GM21423 (cell line): ENCODE results near the gene RDX.
"Not testable (repeated sequence)": the region's sequence is repeated elsewhere in the genome, so short reads cannot be mapped to it uniquely, and the experiment has no call there.

Experiments
- ATAC-seq: cut with Tn5 transposase; IDR thresholded peaks from one replicate; pipeline ENCODE4 v1.9.1; 2021; ENCODE audit warnings: mild to moderate bottlenecking, moderate library complexity; ENCODE audit not compliant: unreplicated experiment

The RDX gene

DNA sequence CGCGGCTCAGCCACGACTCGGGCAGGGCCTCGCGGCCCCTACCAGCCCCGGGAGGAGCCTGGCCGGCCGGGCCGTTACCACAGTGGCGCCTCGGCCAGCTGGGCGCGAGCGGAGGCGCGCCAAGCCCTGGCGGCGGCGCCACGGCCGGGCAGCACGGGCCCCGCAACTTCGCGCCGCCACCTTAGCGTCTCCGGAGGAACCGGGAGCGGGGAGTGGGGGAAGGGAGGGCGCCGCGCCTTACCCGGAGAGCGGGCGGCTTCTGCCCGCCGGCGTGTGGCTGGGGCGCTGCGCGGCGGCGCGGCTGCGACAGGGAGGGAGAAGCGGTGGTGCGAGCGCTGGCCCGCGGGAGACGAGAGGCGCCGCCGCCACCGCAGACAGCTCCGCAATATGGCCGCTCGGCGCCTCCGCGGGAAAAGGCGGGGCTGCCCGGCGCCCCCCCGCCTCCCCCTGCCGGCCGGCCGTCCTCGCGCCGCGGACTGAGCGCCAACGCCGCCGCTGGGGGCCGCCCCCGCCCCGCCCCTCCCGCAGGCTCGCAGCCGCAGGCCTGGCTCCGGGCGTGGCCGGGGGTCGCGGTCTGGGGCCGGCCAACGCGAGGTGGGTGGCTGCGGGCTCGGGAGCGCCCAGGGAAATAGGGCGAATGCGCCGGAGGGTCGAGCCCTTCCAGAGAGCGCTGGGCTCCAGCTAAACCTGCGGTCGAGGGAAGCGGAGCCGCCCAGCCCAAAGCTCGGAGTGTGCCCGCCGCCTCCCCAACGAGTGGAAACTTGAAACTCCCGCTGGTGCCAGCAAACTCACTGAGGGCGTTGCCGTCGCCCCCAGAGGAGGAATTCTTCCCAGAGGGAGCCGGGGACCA is at the start of gene RDX:
Gene RDX, minus strand, starts transcription at position 389 of the 850 bp plus-strand sequence. CDS start 16,922 bp downstream, outside the sequence.
- peak; percentile 75 for ATAC-seq

DNA sequence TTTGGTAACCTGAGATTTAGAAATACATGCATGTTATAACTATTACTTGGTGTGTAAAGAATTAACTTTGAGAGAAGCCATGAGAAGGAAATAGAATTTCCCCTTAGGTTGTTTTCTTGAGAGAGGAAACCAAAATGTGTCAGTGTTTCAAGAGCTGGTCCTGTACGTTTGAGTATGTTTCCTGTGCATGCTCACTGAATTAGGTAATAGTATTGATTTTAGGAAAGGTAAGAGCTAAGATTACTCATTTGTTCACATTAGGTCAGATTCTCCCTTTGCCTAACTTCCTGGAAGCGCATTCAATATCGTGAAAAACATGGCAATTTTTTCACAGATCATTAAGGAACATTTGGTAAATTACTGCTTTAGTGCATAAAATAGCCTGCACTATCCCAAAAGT is 49.3 kb upstream of the RDX start:
- ATAC-seq: peak; percentile 32

DNA sequence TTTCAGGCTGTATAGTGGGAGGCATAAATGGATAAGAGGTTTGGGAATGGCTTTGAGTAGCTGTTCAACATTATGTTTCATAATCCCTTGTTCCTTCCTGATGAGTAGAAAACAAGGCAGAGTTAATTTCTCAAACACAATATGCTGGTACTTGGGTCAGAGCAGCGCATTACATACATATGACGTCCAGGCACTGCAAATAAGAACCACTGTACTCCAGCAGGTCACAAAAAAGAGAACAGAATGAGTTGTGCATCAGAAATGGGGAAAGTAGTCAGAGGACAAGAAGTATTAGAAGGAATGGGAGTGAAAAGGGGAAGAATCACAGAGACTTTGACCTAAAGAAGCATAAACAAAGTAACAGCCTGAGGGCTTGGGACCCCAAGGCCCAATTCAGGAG is 44.0 kb upstream of the RDX start:
- ATAC-seq: no peak

DNA sequence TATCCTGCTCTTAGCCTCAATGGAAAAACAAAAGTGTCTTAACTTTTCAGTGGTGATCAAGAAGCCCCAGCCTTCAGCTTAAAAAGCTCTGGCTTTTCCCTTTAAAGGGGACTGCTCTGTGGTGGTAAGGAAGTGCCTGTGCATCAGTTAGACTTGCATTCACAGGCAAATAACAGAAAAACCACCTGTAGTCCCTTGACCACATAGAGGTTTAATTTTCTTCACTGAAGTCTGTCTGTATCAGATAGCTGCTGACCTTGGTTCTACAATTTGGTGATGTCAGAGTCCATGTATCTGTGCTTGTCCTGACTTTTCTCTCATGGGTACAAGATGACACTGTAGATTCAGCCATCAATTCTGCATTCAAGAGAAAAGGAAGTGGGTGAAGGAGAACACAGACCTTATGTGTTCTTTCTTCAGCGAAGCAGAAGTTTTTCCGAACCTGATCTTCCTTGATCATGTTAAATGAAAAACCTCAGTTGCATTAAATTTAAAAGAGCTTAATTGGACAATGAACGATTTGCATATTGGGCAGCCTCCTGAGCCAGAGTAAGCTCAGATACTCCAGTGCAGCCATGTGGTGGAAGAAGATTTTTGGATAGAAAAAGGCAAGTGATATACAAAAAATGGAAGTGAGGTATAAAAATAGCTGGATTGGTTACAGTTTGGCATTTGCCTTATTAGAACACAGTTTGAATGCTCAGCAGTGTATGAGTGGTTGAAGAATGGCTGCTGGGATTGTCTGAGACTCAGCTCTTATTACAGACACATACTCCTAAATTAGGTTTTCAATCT is 43.2 kb upstream of the RDX start:
- peak; percentile 54 for ATAC-seq

DNA sequence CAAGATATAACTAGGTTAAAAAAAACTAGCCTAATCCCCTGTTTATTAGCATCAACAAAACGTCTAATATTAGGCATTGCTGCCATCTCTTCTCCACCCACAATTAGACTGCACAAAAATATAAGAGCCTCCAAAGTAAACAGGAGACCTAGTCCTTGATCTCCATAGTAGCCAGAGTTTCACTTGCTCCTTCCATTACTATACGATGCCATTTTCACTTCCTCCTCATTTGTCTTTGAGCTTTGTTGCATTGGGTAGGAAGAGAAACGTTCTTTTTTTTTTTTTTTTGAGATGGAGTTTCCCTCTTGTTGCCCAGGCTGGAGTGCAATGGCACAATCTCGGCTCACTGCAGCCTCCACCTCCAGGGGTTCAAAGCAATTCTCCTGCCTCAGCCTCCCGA is 42.3 kb upstream of the RDX start:
- peak; percentile 41 for ATAC-seq

DNA sequence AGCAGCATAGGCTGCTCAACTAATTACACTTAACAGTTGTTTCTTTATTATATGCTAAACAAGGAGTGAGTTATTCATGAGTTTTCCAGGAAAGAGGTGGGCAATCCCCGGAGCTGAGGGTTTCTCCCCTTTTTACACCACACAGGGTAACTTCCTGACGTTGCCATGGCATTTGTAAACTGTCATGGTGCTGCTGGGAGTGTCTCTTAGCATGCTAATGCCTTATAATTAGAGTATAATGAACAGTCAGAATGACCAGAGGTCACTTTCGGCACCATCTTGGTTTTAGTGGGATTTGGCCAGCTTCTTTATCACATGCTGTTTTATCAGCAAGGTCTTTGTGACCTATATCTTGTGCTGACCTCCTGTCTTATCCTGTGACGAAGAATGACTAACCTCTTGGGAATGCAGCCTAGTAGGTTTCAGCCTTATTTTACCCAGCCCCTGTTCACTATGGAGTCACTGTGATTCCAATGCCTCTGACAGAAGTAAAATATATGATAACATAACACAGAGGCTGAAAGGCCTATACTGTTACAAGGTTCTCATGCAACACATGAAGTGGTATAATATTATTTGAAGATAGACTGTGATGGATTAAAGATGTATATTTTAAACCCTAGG is 41.3 kb upstream of the RDX start:
- no peak for ATAC-seq

DNA sequence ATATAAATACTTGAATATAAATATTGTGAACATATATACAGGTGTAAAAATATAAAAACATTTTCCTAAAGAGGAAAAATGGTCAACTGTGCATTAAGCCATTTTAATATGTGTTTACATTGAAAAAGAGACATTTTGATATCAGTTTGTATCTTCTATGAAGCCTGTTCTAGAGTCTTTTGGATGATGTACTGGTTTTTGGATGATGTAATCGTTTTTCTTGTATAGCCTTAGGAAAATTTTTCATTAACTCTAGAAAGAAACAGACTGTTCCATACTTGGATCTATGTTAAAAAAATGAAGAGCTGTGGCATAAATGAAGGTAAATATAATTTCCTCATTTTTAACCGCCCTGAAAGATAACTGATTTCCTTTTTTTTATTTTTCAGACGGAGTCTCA is 39.6 kb upstream of the RDX start:
- no peak for ATAC-seq

DNA sequence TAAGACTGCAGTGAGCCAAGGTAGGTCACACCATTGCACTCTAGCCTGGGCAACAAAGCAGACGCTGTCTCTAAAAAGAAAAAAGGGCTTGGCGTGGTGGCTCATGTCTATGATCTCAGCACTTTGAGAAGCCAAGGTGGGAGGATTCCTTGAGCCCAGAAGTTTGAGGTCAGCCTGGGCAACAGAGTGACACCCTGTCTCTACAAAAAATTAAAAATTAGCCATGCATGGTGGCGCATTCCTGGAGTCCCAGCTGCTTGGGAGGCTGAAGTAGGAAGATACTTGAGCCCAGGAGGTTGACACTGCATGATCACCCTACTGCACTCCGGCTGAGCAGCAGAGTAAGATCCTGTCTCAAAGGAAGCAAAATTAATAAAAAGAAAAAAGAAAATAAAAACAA is 38.9 kb upstream of the RDX start:
- no peak for ATAC-seq

DNA sequence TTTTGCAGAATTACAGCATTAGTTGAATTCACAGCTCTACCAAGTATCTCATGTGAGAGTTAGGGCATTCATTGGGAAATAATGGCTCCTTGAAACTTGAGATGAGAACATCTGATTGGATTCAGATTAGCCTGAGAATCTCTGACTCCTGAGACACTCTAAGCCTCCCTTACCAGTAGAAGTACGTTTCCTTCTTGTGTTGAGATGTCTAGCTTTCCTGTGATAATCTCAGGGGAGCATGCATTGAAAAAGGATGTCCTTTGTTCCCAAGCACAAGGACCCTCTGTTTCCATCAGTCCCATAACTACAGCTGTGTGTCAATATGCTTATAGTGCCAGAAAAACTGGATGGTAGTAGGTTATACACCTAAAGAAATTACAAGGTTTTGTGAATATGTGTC is 35.2 kb upstream of the RDX start:
- no peak for ATAC-seq

DNA sequence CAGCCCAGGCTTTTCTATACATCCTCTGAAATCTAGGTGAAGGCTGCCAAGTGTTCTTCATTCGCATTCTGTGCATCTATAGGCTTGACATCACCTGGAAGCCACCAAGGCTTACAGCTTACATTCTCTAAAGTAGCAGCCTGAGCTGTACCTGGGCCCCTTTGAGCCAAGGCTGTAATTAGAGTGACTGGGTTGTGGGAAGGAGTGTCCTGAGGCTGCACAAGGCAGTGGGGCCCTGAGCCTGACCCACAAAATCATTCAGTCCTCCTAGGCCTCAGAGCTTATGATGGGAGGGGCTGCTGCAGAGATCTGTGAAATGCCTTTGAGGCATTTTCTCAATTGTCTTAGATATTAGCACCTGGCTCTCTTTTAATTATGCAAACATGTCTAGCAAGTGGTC is 33.0 kb upstream of the RDX start:
- no peak for ATAC-seq

DNA sequence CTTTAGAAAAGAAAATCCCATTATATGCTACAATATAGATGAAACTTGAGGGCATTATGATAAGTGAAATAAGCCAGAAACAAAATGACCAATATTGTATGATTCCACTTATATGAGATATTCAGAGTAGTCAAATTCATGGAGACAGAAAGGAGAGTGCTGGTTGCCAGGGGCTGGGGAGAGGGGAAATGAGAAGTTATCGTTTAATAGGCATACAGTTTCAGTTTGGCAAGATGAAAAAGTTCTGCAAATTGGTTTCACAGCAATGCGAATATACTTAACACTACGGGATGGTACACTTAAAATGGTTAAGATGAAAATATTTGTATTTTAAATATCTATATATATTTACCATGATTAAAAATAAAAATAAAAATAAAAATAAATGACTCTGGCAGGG is 31.1 kb upstream of the RDX start:
- peak; percentile 48 for ATAC-seq

DNA sequence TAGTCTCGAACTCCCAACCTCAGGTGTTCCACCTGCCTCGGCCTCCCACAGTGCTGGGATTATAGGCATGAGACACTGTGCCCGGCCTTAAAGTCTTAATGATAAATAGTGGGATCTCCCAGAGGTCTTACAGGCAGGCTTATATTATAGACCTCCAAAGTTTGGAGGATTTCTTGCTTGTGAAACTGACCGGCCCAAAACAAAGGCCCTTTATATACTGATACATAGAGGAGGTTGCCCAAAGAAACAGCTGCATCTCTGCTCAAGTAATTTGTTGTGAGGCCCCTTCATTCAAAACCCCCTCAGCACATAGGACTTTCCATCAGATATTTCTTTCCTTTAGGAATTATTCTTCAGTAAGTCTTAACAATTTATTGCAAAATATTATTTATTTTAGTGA is 27.4 kb upstream of the RDX start:
- no peak for ATAC-seq

DNA sequence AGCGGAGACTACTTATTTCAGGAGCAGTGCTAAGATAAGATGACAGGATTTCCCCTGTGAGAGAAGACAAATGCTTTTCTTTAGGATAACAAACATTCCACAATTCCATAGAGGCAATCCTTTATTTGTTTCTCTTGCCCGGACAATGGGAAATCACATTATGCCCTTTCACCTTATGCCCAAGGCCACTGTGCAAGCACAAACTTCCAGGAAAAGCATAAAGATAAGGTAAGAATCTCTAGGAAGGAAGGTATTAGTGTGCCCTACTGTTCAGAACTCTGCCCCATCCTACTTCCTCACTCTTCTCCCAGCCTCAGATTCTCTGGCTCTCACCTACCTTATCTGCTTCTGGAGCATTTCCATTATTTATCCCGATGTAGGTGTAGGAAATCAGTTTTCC is 23.1 kb upstream of the RDX start:
- no peak for ATAC-seq

DNA sequence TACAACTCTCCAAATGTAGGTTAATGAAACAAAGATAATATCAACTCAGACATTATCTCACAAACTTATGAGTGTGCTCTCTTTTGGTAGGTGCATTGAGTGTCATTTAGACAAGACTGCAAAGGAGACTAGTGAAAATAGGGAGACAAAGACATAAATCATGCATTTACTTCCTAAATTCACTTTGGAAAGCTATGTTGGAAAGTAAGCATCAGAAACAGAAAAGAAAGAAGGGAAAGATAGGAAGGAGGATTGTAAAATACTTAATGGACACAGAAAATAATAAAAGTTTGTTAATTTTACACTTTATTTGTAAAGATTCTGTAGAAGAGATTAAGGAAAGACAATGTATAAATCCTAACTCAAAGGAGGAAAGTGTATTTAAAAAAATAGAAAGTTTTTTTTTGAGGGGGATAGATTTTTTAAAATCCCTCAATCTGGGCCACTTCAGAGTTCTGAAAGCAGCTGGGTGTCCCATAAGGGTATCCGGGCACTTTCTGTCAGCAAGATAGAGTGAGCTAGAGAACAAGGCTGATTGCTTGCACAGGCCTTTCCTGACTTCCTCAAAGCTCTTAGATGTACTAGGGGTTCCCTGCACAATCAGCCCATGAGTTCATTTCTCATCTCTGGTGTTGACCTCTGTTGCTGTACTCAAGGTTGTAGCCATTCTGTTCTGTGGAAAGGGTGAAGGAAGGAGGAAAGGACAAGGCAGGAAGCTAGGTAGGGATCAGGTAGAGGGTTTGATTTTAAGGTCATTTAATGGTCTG is 22.4 kb upstream of the RDX start:
- ATAC-seq: no peak

DNA sequence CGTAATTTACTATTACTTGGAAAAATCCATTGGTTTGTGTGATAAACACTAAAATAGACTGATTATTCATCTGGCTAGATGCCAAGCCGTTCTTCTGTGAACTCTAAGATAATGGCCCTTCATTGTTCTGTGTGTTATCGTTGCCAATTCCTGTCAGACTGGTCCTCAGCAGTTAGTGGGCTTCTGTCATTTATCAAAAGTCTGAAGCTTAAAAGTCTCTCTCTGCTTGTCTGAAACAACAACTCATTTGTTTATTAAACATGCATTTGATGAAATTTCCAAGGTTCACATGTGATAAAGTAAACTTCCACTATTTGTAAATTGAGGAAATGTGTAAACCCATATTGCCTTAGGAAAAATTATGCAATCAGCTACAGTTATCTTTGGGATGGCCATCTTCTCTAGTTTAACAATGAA is 21.1 kb upstream of the RDX start:
- no peak for ATAC-seq

DNA sequence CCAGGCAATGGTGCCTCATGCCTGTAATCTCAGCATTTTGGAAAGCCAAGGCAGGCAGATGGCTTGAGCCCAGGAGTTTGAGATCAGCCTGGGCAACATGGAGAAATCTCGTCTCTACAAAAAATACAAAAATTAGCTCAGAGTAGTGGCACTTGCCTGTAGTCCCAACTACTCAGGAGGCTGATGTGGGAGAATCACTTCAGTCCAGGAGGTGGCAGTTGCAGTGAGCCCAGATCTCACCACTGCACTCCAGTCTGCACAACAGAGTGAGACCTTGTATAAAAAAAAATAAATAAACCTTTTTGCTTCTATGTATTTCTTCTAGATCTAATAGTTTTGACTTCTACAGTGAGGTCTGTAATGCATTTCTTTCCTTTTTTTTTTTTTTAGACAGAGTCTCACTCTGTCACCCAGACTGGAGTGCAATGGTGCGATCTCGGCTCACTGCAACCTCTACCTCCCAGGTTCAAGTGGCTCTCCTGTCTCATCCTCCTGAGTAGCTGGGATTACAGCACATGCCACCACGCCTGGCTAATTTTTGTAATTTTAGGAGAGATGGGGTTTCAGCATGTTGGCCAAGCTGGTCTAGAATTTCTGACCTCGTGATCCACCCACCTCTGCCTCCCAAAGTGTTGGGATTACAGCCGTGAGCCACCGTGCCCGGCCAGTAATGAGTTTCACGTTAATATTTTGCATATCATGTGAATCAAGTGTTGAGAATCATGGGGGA is 18.1 kb upstream of the RDX start:
- no peak for ATAC-seq

DNA sequence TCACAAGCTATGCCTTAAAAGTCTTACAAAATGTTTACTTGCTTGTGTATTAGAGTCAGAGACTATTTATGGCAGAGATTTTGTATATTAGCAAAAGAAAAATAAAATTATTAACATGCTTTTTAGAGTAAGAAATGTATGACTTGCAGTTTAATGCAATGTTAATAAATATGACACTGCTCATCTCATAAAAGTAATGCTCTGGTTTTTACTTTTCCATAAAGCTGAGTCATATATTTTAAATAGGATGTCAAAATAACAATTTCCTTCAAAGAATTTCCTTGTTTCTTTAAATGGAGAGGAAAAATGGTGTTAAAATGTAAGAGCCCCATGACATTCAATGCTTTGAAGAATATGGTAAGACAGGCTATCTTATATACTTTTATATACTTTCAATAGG is 16.3 kb upstream of the RDX start:
- no peak for ATAC-seq

DNA sequence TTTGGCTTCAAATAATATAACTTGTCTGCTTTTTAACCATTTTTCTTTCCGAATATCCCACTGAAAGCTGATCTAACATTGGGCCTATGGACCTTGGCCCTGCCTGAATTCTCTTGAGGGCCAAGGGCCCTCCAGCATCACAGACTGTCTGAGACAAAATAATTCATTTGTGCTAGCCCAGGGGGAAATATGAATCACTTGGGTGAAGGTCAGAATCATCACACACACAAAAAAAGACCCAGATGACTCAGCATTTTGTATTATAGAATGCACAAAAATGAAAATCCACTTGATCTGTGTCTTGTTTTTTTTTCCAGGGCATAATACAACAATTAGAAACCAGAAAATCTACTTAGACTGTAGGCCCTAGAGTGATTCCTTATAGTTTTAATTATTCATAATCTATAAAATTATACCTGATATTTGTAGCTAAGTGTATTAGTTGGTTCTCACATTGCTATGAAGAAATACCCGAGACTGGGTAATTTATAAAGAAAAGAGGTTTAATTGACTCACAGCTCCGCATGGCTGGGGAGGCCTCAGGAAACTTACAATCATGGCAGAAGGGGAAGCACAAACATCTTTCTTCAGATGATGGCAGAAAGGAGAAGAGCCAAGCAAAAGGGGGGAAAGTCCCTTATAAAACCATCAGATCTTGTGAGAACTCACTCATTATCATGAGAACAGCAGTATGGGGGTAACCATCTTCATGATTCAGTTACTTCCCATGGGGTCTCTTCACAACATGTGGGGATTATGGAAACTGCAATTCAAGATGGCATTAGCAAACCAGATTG is 15.6 kb upstream of the RDX start:
- no peak for ATAC-seq

DNA sequence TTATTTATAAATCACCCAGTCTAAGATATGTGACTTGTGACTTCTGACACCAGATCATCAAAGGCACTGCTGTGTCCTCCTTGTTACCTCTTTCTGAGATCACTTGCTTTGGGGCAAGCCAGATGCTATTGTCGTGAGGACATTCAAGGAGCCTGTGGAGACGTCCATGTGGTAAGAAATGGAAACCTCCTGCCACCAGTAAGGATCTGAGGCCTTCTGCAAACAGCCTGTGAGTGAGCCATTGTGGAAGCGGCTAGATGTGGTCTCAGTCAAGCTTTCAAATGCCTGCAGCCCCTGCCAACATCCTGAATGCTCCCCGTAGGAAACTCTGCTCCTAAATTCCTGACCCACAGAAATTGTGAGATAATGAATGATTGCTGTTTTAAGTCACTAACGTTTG is 11.7 kb upstream of the RDX start:
- ATAC-seq: no peak

DNA sequence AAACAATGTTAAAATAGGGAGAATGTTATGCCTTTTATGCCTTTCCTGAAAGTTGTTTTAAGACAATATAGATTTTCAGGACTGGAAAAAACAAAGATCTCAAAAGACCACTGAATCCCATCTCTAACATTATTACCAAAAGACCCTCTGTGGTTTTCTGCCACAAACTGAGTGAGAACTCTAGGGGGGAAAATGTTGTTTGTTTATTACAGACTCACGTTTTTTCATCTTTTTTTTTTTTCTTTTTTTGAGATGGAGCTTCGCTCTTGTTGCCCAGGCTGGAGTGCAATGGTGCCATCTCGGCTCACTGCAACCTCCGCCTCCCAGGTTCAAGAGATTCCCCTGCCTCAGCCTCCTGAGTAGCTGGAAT is 9.6 kb upstream of the RDX start:
- not testable (repeated sequence) for ATAC-seq
